Stimulated activated naive CD8-positive, alpha-beta T cell treated with anti-CD3 and anti-CD28 coated beads, Interleukin-15, Interleukin-2, amounts not matched to agents 100 U/mL and 50 U/mL, for 24 hours (primary cell): ENCODE results near the gene C1orf159.
"Not testable (repeated sequence)": the region's sequence is repeated elsewhere in the genome, so short reads cannot be mapped to it uniquely, and the experiment has no call there.

ENCODE experiments used
- ATAC-seq: fragments of 150-1000 bp; cut with Tn5 transposase; one replicate; pipeline ENCODE4 v1.10.0; 2021
- DNase-seq: peaks from one replicate; pipeline ENCODE4 v3.0.0; 2021

The C1orf159 gene

DNA sequence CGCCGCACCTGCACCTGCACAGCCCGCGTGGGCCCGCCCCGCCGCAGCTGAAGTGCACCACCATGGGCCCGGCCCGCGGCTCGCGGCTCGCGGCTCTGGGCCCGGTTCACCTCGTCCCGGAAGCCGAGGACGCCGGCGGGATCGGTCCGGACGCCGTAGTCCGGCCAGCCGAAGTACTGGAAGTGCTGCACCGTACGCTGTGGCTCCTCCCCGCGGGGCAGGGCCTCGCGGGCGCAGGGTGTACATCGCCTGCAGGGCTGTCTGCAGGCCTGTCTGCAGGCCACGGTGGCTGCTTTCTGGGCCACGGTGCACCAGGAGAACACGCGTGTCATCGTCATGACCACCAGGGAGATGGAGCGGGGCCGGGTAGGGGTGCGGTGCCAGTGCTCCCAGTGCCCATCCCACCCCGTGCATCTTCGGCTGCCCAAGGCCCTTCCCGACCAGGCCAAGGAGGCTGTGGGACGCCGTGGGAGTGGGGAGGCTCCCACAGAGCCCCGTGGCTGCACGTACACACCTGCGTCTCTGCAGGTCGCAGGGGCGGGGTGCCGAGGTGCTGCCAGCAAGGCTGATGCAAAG lies 48.5 kb downstream of the C1orf159 start:
- DNase-seq (no peak), ATAC-seq (no peak)

DNA sequence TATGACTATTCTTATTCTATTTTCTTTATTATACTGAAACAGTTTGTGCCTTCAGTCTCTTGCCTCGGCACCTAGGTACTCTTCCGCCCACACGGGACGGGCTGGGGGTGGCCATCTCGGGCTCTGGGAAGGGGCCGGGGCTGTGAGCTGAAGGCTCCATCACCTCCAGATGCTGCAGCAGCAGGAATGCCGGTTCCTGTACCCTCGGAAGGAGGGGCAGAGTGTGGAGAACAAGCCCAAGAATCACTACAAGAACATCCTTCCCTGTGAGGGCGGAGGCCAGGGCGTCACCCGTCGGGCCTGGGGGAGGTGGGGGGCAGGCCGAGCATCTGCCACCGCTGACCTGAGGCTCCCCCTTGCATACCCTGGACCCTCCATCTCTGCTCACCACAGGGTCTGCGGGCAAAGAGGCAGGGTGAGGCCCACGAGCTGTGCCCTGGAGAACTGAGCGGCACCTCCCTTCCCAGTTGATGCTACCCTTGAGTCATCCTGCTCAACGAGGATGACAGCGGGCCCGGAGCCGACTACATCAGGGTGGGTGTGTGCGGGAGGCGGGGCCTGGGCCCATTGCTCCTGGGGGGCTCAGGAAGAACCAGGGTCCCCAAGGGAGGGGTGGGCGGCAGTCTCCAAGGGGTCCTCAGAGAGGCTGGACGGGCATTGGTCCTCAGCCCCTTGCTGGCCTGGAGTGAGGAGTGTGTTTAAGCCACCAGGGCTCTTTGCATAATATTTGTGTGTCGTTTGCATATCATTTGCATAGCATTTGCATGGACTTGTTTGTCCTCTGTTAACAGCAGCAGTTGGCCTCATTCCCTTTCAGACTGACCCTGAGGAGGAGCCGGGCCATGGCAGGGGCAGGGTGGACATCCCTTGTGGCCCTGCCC lies 49.2 kb downstream of the C1orf159 start:
- ATAC-seq: no peak
- DNase-seq: peak; percentile 52

- ATAC-seq, DNase-seq: not testable (repeated sequence)
Observed at GRCh38 chr1:1065940-1066304, 50.0 kb downstream of the C1orf159 start.

- ATAC-seq: no peak
- no peak for DNase-seq
Observed at GRCh38 chr1:1065265-1065939, 50.5 kb downstream of the C1orf159 start.

- ATAC-seq: peak; percentile 84
Observed at GRCh38 chr1:1063945-1064831, 51.7 kb downstream of the C1orf159 start.

DNA sequence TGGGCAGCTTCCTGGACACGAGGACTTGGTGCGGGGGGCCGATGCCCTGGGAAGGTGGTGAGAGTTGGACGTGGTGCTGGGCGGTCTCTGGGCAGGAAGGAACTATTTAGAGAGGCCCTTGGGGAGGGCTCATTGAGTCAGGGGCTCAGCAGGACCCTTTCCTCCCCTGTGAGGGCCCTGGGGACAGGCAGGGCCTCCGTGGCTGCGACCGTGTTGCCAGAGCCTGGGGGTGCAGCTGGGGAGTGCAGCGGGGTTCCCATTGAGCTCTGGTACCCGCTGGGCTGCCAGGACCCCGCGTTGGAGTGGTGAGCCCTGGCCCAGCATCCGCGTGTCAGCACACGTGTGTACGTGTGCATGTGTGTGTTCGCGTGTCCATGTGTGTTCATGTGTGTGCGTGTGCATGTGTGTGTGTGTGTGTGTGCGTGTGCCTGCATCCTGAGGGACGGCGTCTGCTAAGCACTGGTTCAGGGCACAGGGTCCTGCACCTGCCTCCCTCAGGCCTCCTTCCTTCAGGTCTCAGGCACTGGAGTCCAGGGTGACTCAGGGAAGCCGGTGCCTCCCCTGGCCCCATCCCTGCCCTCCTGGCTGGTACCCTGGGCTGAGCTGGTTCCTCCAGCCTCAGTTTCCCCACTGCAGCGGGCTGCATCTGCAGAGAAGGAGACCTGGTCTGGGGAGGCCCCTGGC lies 52.5 kb downstream of the C1orf159 start:
- DNase-seq (no peak), ATAC-seq (no peak)

More at GRCh38 chr1:1063945-1064831, 51.7 kb downstream of the C1orf159 start:
- DNase-seq: peak; percentile 95

DNA sequence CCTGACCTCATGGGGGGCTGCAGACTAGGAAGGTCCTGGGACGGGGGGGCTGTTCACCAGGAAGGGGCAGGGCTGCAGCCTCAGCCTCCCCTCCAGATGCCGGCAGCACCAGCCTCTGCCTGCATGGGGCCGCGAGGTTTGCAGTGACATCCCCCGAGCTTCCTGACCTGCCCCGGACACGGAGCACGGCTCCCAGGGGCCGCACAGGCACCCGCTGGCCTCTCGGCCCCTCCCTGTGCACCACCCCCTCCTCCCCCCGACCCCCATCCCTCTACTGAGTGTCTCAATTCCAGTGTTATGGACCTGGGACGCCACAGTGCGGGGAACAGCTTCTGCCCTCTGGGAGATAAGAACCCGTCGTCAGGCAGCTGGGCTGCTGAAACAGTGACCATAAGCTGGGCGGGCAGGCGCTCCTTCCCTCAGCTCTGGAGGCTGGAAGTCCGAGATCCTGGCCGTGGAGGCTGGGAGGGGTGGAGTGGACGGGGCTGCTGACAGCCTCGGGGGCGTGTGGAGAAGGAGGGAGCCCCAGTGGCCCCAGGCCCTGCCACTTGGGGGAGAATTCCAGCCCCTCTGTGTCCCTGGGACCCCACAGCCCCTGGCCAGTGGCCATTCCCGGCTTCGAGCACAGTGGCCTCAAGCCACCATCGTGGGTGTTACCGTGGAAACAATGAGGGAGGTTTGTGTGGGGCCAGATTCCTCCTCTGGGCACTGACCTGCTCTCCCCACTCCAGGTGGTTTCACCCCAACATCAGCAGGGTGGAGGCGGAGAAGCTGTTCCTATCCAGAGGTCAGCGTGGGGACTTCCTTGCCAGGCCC lies 53.3 kb downstream of the C1orf159 start:
- DNase-seq (no peak), ATAC-seq (no peak)

DNA sequence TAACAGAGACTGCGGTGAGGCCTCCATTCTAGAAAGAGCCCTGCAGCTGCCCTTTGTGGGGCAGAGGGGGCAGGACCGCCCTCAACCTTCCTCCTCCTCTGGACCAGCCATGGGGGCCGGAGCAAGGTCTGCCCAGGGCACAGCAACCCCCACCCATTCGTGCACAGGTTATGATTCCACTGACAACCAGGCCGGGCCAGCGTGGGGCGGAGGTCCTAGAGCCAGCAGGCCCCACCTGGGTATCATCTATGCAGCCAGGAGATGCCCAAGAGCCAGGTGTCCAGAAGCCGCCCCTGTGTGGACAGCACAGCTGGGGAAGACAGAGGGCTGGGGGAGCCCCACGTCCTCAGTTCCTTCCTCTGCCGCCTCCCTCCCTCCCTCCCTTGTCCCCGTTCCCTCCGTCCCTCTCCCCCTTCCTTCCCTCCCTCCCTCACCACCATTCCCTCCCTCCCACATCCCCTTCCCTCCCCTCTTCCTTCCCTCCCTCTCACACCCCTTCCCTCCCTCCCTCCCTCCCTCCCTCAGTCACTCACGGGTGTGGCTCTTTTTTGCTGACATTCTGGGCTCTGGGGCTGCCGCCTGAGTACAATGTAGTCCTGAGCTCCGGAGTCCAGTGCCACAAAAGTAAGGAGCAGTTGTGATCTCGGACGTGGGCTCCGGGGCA lies 54.1 kb downstream of the C1orf159 start:
- no peak for DNase-seq

DNA sequence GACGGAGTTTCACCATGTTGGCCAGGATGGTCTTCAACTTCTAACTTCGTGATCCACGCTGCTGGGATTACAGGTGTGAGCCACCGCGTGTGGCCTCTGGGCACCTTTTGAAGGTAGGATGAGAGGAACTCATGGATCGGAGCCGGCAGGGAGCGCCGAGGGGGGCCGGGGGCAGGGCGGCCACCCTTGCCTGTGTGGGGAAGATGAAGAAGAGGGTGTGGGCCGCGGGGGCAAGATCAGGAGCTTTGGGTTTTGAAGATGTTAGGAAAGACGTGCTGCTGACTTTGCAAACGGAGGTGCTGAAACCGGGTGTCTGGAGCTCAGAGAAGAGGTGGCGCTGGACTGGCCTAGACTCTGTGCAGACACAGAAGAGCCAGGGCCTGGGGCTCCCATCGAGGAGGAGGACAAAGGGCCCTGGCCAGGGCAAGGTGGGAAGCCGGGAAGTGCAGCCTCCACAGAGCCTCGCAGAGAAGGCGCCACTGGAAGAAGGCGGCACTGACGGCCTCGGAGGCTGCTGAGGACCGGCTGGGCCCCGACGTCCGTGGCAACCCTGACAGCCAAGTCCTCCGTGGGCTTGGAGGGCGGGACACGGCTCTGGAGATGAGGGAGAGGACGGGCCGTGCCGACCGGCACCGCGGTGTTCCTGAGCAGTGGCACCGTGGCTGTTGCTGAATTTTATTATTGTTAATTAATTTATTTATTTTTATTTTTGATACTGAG lies 55.4 kb downstream of the C1orf159 start:
- ATAC-seq (no peak), DNase-seq (no peak)

More for the DNA sequence above, 54.1 kb downstream of the C1orf159 start:
- no peak for ATAC-seq

- ATAC-seq: peak; percentile 58
- DNase-seq: peak; percentile 96
Observed at GRCh38 chr1:1059494-1060280, 56.2 kb downstream of the C1orf159 start.

DNA sequence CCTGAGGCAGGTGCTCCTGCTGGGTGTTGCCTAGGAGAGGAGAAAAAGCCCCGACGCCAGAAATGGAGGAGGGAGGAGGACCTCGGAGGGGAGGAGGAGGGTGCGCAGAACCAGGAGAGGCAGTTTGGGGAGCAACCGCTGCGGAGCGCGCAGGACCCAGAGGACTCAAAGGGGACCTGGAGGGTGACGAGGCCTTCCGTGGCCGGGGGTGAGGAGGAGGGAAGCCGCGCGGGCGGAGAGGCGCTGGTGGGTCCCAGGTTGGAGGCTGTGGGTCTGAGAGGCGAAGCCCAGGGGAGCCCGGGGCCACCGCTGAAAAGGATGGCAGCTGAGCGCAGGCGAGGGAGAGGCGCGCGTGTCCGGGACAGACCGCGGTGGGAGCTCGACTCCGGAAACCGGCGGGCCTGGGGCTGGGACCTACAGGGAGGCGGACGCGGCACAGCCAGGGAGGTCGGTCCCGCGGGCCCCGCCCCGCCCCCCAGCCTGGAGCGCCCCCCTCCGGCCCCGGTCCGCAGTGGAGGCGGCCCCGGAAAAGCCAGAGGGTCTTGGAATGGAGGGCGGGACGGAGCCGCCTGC lies 56.9 kb downstream of the C1orf159 start:
- peak; percentile 65 for DNase-seq

DNA sequence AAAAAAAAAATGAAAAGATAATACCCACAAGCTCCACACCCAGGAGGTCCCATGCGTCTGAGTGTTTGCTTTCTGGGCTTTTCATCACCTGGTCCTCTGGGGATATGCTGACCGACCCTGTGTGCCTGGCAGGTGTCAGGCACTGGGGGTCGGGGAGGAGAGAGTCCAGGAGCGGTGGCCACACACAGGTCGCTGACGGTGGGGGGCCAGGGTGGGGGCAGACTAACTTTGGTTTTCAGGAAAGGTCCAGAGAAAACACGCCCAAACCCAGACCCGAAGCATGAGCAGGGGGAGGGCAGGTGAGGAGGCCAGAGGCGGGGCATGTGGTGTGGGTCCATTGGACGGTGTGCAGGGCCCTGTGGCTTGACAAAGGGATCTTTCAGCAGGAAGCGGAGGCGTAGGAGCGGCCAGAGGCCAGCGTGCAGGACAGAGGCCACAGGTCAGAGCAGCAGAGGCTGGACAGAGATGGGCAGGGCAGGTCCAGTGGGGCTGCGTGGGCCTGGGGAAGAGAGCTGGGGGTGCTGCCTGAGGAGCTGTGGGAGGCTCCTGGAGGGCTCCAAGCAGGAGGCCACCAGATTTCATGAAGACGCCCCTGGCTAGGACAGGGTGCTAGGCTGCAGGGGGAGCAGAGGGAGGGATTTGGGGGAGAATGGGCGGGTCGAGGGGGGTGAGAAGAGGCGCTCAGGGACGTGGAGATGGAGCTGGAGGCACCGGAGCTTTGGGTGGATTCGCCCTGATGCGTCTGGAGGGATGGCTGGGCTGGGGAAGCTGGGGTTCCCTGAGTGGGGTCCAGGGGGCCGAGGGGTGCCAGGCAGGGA lies 57.6 kb downstream of the C1orf159 start:
- ATAC-seq: no peak
- no peak for DNase-seq

More for the DNA sequence above, 56.9 kb downstream of the C1orf159 start:
- peak; percentile 12 for ATAC-seq

- not testable (repeated sequence) for DNase-seq, ATAC-seq
Observed at GRCh38 chr1:1057769-1058087, 58.2 kb downstream of the C1orf159 start.

DNA sequence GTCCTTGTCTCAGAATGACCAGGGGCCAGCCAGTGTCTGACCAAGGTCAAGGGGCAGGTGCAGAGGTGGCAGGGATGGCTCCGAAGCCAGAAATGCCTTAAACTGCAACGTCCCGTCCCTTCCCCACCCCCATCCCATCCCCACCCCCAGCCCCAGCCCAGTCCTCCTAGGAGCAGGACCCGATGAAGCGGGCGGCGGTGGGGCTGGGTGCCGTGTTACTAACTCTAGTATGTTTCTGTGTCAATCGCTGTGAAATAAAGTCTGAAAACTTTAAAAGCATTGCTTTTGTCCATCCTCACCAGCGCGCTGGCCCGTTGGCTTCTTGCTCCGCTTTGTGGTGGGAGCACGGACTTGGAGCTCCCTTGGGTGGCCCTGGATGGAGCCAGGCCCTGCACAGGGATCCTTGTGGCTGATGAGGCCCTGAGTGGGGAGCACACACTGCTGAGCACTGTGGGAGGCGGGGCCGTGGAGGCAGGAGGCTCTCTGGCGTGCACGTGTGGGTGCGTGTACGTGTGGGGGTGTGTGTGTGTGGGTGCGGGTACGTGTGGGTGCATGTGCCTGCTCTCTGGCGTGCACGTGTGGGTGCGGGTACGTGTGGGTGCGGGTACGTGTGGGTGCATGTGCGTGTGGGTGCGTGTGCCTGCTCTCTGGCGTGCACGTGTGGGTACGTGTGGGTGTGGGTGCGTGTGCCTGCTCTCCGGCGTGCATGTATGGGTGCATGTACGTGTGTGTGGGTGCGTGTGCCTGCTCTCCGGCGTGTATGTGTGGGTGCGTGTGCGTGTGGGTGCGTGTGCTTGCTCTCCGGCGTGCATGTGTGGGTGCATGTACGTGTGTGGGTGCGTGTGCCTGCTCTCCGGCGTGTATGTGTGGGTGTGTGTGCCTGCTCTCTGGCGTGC lies 59.8 kb downstream of the C1orf159 start:
- ATAC-seq: no peak

DNA sequence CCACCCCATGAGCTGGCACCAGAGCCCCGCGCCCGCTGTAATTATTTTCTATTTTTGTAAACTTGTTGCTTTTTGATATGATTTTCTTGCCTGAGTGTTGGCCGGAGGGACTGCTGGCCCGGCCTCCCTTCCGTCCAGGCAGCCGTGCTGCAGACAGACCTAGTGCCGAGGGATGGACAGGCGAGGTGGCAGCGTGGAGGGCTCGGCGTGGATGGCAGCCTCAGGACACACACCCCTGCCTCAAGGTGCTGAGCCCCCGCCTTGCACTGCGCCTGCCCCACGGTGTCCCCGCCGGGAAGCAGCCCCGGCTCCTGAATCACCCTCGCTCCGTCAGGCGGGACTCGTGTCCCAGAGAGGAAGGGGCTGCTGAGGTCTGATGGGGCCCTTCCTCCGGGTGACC lies 60.9 kb downstream of the C1orf159 start:
- DNase-seq: no peak
- ATAC-seq: no peak

More for the DNA sequence above, 59.8 kb downstream of the C1orf159 start:
- no peak for DNase-seq

GRCh38 chr1:1054099-1054700 lies 61.7 kb downstream of the C1orf159 start:
- ATAC-seq (no peak), DNase-seq (no peak)
